K562 (cell line): Measurements from ENCODE around the gene TRAF7. TPM values are rescaled to one million over a fixed set of nuclear protein-coding genes. Genes with fewer than 3 reads are reported as not detected.

Experiments
- BCOR ChIP-seq: fragments of 450-650 bp; IDR thresholded peaks from 2 replicates; pipeline ENCODE4 v1.6.1; 2016
- HNRNPLL ChIP-seq: fragments of 200-400 bp; formaldehyde crosslinking; IDR thresholded peaks from 2 replicates; pipeline ENCODE4 v1.6.1; 2017; ENCODE audit warnings: low read length, low read depth, mild to moderate bottlenecking; ENCODE audit not compliant: poor library complexity, severe bottlenecking
- NEUROD1 ChIP-seq: fragments of 150-350 bp; IDR thresholded peaks from 2 replicates; pipeline ENCODE4 v1.6.1; 2014; ENCODE audit warnings: borderline replicate concordance, low read length, low read depth; ENCODE audit not compliant: partially characterized antibody
- NR2C1 ChIP-seq, 2 experiments: fragments of 450-650 bp; IDR thresholded peaks; 2 replicates each; pipeline ENCODE4 v1.6.1; 2017; ENCODE audit warnings: mild to moderate bottlenecking in 2 of 2, antibody characterized with exemption in 1 of 2, inconsistent platforms in 1 of 2, missing compliant biosample characterization in 1 of 2, missing genetic modification characterization in 1 of 2
- POLR2G ChIP-seq: fragments of 200-400 bp; formaldehyde crosslinking; IDR thresholded peaks from 2 replicates; pipeline ENCODE4 v1.6.1; 2017; ENCODE audit warnings: low read depth, mild to moderate bottlenecking, antibody characterized with exemption, low read length, moderate library complexity
- RBFOX2 ChIP-seq: fragments of 200-400 bp; formaldehyde crosslinking; IDR thresholded peaks from 2 replicates; pipeline ENCODE4 v1.6.1; 2017; ENCODE audit warnings: low read depth, mild to moderate bottlenecking, low read length, moderate library complexity
- SNRNP70 ChIP-seq: fragments of 200-400 bp; formaldehyde crosslinking; optimal IDR thresholded peaks from 2 replicates; pipeline ENCODE3; 2017; ENCODE audit warnings: low read depth, low read length
- SREBF2 ChIP-seq: sonication (generic); formaldehyde crosslinking; IDR thresholded peaks from 2 replicates; pipeline ENCODE4 v1.4.0; 2020; ENCODE audit warnings: mild to moderate bottlenecking, missing genetic modification reagents
- STAT5A ChIP-seq: IDR thresholded peaks from 2 replicates; pipeline ENCODE4 v1.6.1; 2012; ENCODE audit warnings: low read length, inconsistent platforms, borderline replicate concordance
- USF2 ChIP-seq: sonication (generic); formaldehyde crosslinking; IDR thresholded peaks from 2 replicates; pipeline ENCODE4 v1.5.0; 2020; ENCODE audit warnings: missing genetic modification reagents
- ZBED1 ChIP-seq: IDR thresholded peaks from 2 replicates; pipeline ENCODE4 v1.6.1; 2014
- polyA plus RNA-seq, 8 experiments: library from polyadenylated mRNA; depleted of rRNA in 4 of 8; stranded (reverse) in 5 of 8; unstranded in 3 of 8; fragments of >200 nt; fragmentation: Nextera tagmentation in 2 of 8; fragmentation: Illumina TruSeq in 1 of 8; extraction: Ambion mirVana in 2 of 8; extraction: Trizol in 1 of 8; gene quantifications; 2 replicates each; pipeline versions ENCODE4 v1.2.1 to v1.2.3, GENCODE V29; 2011 to 2014; ENCODE audit warnings: inconsistent platforms in 1 of 8, missing spikeins in 1 of 8
- total RNA-seq, 7 experiments: library from RNA; depleted of rRNA in 6 of 7; stranded (reverse); fragments of >200 nt in 6 of 7; fragmentation: Illumina TruSeq in 2 of 7; extraction: Trizol in 2 of 7; gene quantifications; 2 replicates each; pipeline versions ENCODE4 v1.2.1 to v1.2.3, GENCODE V29; 2011 to 2021; ENCODE audit warnings: low replicate concordance in 1 of 7
- TF ChIP-seq, protein P1 (sequence below): fragments of 450-650 bp; formaldehyde crosslinking; IDR thresholded peaks from 2 replicates; pipeline ENCODE4 v1.4.0; 2020; ENCODE audit warnings: mild to moderate bottlenecking, moderate library complexity
- TF ChIP-seq, protein P2 (sequence below): sonication (generic); formaldehyde crosslinking; IDR thresholded peaks from 2 replicates; pipeline ENCODE4 v1.8.0; 2022; ENCODE audit warnings: missing genetic modification reagents, mild to moderate bottlenecking, moderate library complexity, borderline replicate concordance
- TF ChIP-seq, protein P3 (sequence below): sonication (generic); formaldehyde crosslinking; IDR thresholded peaks from 2 replicates; pipeline ENCODE4 v1.8.1; 2023; ENCODE audit warnings: mild to moderate bottlenecking, missing genetic modification reagents
- TF ChIP-seq, protein P4 (sequence below), 3 experiments: fragments of 200-800 bp in 1 of 3; sonication (Bioruptor generic) in 1 of 3; sonication (generic) in 1 of 3; formaldehyde crosslinking in 1 of 3; IDR thresholded peaks; 2 replicates each; pipeline versions ENCODE4 v1.6.1 to v1.8.0; 2016 to 2022; ENCODE audit warnings: mild to moderate bottlenecking in 2 of 3, missing compliant biosample characterization in 2 of 3, missing genetic modification characterization in 2 of 3, missing genetic modification reagents in 1 of 3

TRAF7 gene
- total and polyA plus RNA-seq, 9 of the 15 experiments (the other 6 are each of a cell fraction or from before 2014, with no cell fraction given) = 1.1 to 113 (median 41.6) TPM

DNA sequence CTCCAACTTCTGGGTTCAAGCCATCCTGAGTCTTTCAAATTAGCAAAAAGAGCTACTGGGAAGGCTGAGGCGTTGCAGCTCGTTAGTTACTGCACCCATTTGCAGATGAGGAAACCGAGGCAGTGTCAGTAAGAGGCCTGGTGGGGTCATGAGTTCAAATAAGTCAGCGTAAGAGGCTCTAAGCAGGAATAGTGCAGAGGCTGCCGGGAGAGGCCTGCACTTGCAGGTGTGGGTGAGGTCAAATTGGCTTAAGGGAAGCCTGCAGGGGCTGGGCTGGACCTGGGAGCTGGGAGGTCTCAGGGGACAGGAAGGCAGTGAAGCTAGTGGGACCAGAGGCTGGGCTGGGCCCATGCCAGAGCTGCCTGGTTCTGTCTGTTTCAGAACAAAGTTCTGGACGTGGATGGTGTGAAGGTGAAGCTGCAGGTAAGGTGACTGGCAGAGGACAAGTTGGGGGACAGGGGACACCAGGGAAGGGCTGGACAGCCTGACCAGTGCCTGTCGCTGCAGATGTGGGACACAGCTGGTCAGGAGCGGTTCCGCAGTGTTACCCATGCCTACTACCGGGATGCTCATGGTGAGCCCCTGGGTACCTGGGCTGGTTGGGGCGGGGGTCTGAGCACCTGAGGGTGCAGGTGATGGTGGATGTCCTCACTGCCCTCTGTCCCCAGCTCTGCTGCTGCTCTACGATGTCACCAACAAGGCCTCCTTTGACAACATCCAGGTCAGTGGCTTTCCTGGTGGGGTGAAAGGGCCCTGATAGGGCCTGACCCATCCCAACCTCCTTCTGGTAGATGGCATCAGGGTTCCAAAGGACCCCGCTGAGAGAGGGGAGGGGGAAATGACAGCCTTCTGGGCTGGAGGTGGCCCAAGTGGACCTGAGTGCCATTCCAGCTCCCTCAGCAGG is 4.1 kb upstream of the TRAF7 start (continued):
- TF ChIP-seq POLR2G (peak; percentile 72), RBFOX2 (peak; percentile 53; the same call in 1 of the 2 replicates), USF2 (no peak), NR2C1 (IDR thresholded peaks at IDR 0.05) (no peak; the same call in 1 of the 2 replicates), NR2C1 (tag; IDR thresholded peaks at IDR 0.05) (no peak), SREBF2 (CRISPR knock-in tag) (peak; percentile 77; the same call in 1 of the 2 replicates), BCOR (peak; percentile 71), NEUROD1 (no peak), SNRNP70 (peak; percentile 20), HNRNPLL (no peak), ZBED1 (no peak), STAT5A (no peak)
- TF ChIP-seq, protein P1, sequence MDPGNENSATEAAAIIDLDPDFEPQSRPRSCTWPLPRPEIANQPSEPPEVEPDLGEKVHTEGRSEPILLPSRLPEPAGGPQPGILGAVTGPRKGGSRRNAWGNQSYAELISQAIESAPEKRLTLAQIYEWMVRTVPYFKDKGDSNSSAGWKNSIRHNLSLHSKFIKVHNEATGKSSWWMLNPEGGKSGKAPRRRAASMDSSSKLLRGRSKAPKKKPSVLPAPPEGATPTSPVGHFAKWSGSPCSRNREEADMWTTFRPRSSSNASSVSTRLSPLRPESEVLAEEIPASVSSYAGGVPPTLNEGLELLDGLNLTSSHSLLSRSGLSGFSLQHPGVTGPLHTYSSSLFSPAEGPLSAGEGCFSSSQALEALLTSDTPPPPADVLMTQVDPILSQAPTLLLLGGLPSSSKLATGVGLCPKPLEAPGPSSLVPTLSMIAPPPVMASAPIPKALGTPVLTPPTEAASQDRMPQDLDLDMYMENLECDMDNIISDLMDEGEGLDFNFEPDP (CRISPR knock-in tag) = no peak
- TF ChIP-seq, protein P2, sequence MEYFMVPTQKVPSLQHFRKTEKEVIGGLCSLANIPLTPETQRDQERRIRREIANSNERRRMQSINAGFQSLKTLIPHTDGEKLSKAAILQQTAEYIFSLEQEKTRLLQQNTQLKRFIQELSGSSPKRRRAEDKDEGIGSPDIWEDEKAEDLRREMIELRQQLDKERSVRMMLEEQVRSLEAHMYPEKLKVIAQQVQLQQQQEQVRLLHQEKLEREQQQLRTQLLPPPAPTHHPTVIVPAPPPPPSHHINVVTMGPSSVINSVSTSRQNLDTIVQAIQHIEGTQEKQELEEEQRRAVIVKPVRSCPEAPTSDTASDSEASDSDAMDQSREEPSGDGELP (CRISPR knock-in tag) = peak; percentile 40; the same call in 1 of the 2 replicates
- TF ChIP-seq, protein P3, sequence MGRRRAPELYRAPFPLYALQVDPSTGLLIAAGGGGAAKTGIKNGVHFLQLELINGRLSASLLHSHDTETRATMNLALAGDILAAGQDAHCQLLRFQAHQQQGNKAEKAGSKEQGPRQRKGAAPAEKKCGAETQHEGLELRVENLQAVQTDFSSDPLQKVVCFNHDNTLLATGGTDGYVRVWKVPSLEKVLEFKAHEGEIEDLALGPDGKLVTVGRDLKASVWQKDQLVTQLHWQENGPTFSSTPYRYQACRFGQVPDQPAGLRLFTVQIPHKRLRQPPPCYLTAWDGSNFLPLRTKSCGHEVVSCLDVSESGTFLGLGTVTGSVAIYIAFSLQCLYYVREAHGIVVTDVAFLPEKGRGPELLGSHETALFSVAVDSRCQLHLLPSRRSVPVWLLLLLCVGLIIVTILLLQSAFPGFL = peak; percentile 88; the same call in 1 of the 2 replicates
- TF ChIP-seq, protein P4, sequence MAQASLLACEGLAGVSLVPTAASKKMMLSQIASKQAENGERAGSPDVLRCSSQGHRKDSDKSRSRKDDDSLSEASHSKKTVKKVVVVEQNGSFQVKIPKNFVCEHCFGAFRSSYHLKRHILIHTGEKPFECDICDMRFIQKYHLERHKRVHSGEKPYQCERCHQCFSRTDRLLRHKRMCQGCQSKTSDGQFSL (CRISPR knock-in tag; IDR thresholded peaks at IDR 0.05) = no peak
- TF ChIP-seq, protein P4 (tag; IDR thresholded peaks at IDR 0.05) = no peak
- TF ChIP-seq, all 486 proteins: peak for 23
